ENCODE measurements around the gene SEZ6.

SEZ6 gene

GRCh38 chr17:28999206-28999605 lies 6.6 kb downstream of the SEZ6 start:
- DNase-seq: no peak

DNA sequence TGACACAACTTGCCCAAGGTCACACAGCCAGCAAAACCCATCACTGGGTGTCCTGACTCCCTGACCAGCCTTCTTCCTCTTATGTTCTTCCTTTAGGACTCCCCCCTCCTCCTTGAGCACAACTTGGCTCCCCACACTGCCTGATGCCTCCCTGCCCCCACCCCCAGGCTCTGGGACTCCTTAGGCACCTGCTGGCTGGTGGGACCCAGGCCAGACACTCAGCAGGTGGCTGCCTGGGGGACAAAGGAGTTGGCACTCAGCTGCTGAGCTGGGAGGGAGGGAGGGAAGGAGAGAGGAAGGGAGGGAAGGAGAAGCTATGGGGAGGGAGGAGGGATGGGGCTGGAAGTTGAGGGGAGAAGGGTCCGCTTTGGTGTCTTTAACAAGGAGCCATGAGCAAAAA lies 8.0 kb downstream of the SEZ6 start:
- DNase-seq: no peak

DNA sequence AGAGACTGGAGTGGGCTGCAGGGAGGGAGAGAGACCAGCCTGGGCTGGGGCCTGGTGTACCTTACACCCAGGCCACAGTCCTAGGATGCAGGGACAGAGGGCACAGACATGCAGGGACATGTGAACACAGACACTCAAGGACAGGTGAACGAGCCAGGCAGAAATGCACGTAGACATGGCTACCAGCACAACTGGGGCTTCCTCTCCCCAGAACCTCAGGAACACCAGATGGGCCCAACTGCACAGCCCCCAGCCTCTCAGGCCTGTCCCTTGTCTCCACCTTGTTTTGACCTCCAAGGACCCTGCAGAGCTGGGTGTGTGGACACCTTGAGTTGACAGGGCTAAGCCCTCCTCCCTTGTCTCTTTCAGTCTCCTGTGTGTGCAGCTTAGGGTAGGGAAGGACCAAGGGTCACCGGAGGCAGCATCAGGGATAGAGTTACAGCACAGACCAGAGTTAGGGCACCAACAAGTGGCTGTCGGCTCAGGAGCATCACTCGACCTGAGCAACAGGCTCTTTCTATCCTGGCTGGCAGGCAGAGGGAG lies 9.2 kb downstream of the SEZ6 start:
- DNase-seq: no peak

- no peak for DNase-seq
These were observed 12.0 kb downstream of the SEZ6 start for GRCh38 chr17:28993645-28994426.

- DNase-seq: no peak
These were observed 12.9 kb downstream of the SEZ6 start for GRCh38 chr17:28992625-28993600.

- no peak for DNase-seq
These were observed 13.6 kb downstream of the SEZ6 start for GRCh38 chr17:28992185-28992584.

GRCh38 chr17:28991779-28992178 lies 14.1 kb downstream of the SEZ6 start:
- no peak for DNase-seq

- no peak for DNase-seq
These were observed 16.8 kb downstream of the SEZ6 start for GRCh38 chr17:28989028-28989427.

DNA sequence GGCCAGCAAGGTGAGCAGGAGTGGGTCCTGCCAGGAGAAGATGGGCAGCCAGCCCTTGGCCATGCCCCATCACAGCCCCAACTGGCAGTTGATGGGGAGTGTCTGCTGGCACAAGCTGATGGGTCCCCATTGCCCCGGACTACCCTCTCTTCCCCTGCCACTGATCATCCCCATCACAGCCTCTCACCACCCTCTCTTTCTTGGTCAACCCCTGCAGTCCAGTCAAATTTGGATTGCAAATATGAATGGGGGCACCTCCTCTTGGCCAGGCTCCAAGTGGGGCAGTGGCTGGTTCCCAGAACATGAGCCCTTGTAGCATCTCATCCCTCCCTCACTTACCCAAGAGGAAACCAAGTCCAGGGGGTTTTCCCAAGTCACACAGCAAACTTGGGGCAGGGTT lies 17.4 kb downstream of the SEZ6 start:
- no peak for DNase-seq

DNA sequence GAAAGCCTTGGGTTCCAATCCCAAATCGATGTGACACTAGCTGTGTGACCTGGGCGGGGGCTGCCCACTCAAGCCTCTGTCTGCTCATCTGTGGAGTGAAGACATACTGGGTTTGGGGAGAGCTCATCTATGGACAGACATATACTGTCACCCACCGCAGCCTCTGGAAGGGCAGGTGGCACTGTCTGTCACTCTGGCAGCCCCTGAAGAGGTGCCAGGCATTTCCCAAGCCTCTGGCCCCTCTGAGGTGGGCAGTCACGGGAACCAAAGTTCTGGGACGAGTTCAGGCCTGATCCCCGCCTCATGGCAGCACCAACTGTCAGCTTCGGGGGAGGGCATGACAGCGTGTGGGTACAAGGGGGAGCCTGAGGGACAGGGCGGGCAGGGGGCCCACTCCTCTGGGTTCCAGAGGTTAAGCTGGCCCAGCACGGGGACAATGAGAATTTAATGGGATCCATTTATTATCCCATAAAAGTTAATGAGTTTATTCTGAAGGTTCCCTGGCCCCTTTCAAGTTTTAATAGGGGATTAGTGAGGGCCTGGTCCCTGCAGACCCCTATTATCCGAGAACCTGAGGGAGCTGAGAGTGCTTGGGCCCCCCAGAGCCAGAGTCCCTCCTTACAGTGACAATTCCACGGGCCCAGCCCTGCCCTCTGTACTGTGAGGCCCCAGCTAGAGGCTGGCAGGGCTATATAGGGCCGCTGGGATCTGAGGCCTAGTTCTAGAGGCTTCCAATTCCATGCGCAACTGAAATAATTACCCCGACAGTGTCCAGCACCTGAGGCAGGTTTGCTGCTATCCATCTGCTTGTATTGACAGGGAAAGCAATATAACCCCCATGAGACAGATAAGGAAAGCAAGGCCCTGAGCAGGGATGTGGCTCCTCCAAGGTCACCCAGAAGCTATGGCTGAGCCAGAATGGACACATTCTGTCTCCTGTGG lies 18.8 kb downstream of the SEZ6 start:
- no peak for DNase-seq

DNA sequence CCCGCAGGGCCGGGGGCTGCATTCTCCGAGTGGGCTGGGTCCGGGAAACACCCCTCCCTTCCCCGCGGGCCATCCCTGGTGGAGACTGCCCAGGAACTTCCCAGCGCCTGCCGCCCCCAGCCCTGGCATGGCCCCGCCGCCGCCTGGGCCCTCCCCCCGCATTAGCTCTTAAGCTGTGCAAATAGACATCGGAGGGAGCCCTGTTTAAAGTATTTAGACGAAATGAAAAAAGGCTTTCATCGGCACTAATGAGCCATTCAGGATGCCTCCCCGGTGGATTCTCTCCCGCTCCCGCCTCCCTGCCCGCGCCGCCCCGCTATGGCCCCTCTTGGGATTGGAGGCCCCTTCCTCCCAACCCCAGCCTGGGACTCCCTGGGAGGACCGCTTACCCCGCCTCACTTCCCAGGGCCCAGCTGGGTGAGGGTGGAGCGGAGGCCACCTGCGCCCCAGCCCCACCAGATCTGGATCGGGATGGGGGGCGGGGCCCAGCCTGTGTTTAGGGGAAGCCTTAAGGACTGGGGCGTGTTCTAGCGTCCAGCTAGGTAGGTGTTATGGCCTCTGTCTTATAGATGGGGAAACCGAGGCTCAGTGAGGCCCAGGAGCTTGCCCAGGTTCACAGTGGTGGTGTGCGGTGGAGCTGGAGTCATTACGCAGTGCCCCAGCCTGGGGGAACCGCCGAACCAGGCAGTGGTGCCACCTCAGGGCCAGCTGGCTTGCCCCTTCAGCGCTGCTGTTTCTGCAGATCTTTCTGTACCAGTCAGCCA lies 19.7 kb downstream of the SEZ6 start:
- DNase-seq: peak; percentile 78

DNA sequence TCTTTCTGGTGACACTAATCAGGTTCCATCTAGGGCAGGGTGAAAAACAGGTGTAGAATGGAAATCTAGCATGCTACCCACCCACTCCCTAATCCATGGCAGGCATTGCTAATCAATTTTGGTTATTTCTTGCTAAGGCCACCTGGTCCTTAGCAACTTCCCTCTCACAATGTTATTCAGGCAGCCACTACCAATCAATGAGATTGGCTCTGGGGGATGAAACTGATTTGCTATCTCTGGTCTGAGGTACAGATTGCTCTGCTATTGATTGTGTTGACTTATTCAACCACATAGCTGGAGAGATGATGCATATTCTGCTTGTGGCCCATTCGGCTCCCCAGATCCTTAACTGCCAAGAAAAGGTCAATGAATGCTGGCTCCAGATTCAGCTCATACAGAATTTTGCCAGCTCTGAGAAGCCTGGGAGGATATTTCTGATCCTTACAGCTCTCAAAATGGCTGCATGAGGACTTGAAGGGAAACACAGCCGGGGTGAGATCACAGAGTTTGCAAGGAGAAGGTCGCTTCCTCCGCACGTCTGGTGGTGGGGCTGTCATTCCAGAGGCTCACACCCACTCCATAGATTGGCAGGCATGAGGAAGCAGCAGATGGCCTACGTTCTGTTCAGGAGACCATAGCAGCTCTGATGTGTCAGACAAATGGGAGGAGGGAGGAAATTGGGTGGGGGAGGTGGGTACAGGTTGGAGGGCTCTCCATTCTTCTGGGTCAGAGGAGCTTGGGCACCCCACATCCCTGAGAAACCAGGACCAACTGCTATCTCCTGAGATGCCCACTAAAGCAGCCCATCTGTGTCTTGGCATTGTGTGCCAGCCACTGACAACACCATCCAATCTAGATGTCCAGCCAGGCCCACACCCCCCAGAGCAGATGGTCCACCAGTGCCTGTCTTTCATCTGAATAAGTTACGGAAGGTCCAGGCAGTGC lies 22.3 kb downstream of the SEZ6 start:
- DNase-seq: peak; percentile 37

DNA sequence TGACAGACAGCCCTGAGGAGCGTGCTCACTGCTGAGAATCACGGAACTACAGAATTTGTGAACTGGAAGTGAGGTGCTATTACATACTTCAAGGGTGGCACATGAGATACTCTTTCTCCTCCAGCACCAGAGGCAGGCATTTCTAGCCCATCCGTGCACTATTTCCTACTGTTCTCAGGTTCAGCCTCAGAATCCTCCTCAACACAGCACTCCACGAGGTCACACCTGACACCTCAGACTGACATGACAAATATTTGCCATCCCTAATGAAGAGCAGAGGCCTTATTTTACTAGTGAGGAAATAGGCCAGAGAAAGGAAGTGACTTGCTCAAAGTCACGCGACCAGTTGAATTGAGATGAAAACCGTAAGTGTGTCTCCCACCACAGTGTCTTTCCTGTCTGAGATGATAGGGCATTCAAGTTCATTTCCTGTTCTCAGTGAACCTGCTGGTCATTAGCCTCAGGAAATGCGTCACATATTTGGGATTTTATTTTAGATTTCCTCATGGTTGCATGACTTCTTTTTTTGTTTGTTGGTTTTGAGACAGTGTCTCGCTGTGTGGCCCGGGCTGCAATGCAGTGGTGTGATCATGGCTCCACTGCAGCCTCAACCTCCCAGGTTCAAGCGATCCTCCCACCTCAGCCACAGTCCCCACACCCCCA lies 23.6 kb downstream of the SEZ6 start:
- DNase-seq: no peak

- DNase-seq: no peak
These were observed 27.4 kb downstream of the SEZ6 start for GRCh38 chr17:28978356-28978964.

- no peak for DNase-seq
These were observed 28.0 kb downstream of the SEZ6 start for GRCh38 chr17:28977659-28978355.

DNA sequence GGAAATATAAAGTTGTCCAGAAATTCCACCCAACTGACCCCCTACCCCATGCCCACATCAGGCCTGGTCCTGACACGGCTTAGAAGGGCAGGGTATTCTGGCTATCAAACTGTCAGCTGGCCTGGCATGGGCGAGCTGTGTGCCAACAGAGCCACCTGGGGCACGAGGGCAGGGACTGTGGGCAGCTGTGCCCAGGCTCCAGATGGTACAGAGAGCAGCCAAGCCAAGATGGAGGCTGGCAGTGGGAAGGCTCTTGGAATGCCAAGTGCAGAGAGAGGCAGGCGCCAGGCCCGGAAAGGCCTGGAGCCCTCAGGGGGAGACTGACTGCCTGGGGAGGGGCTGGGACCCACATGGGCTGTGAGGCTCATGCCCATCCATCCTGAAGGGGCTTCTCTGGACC lies 30.2 kb downstream of the SEZ6 start:
- no peak for DNase-seq

GRCh38 chr17:28975031-28975430 lies 30.8 kb downstream of the SEZ6 start:
- no peak for DNase-seq

GRCh38 chr17:28974451-28974850 lies 31.4 kb downstream of the SEZ6 start:
- no peak for DNase-seq

DNA sequence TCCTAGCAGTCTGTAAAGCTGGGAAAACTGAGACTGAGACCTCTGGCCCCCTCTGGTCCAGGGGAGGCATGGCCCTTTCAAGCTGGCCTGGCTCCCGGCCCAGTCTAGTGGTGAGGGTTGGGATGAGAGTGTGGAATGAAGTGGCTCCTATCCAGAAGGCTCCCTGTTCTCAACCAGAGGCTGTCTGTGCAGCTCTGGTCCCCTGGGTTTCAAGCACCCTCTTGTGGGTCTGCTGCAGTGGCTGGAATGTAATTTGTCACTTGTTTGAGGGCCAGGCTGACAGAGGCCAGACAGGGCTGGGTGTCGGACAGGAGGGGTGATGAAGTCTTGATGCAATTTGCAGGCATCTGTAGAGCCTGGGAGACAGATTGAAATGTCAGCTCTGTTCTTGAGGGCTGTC lies 32.4 kb downstream of the SEZ6 start:
- DNase-seq: no peak
